ENCODE data around the gene KLK1. TPM values are rescaled to one million over a fixed set of nuclear protein-coding genes. Genes with fewer than 3 reads are reported as not detected.

Gene KLK1
- total and polyA plus RNA-seq, 10 of the 15 experiments (the other 5 are each of a cell fraction or from before 2014, with no cell fraction given) = 3.4 to 27.5 (median 20.2) TPM

- H3K27me3 ChIP-seq (replicated peaks in 1 of 2; ENCODE audit: control insufficient read depth in 2 of 2, insufficient read depth in 2 of 2, low read length in 1 of 2) = no peaks in the 10 kb centered on the region; a peak in 2 of 4 replicates
- intact Hi-C loops (cut with micrococcal nuclease; ENCODE audit: unreplicated experiment) = no loop called here
- POLR2A ChIA-PET = no interaction called here
- no peak overlapping the region for H3K27ac ChIP-seq (ENCODE audit: control insufficient read depth, insufficient read depth)
- SMC1A ChIA-PET (ENCODE audit: uncharacterized antibody, unreplicated experiment) = interaction anchor here (0.9 kb wide), 1 partner anchor 61 kb away, joined by 3 read pairs; no protein-coding TSS in a partner anchor
- ATAC-seq (no peak), DNase-seq (ENCODE audit: low read depth, low spot score) (no peak), FAIRE-seq (no peak)
- in situ Hi-C loops (cut with MboI) = no loop called here
- no peak overlapping the region for H3K9ac ChIP-seq (ENCODE audit: control insufficient read depth, insufficient read depth, low read length)
- no peaks in the 10 kb centered on the region for H3K36me3 ChIP-seq (ENCODE audit: control insufficient read depth in 2 of 2, insufficient read depth in 2 of 2, low read length in 1 of 2)
- 35% methylated on average over 5 of the region's 5 CpGs for WGBS (ENCODE audit: insufficient coverage, insufficient replicate concordance, low lambda C conversion rate, missing lambda C conversion rate)
- CTCF ChIA-PET = no interaction called here
- no peaks in the 10 kb centered on the region for H4K20me1 ChIP-seq (ENCODE audit: control insufficient read depth, insufficient read depth)
- BruUV-seq (replicated peaks) = no TSS peak
- peaks cover 3% of the 10 kb centered on the region; the same call in 1 of the 3 replicates for H3K9me3 ChIP-seq (replicated peaks; ENCODE audit: control insufficient read depth, insufficient read depth, low read length)
- RAD21 ChIA-PET (ENCODE audit: unreplicated experiment) = no interaction called here
- H3K4me3 ChIP-seq = no peak overlapping the region
- no peak overlapping the region for H3K4me2 ChIP-seq (ENCODE audit: control insufficient read depth, insufficient read depth)
- TF ChIP-seq NFXL1 (IDR thresholded peaks at IDR 0.05; ENCODE audit: borderline replicate concordance) (no peak), FOS (IDR thresholded peaks at IDR 0.05; ENCODE audit: borderline replicate concordance, extremely low read depth, insufficient read length) (no peak), POLR2AphosphoS5 (IDR thresholded peaks at IDR 0.05; ENCODE audit: low read length) (no peak), ZZZ3 (IDR thresholded peaks at IDR 0.05; ENCODE audit: control insufficient read depth, insufficient read length, low read depth) (no peak), BRCA1 (IDR thresholded peaks at IDR 0.05; ENCODE audit: low read depth, low read length) (no peak), CREB1 (IDR thresholded peaks at IDR 0.05; ENCODE audit: low read depth) (no peak), ZNF622 (IDR thresholded peaks at IDR 0.05) (no peak), SMAD5 (IDR thresholded peaks at IDR 0.05; ENCODE audit: low read depth) (no peak), CEBPZ (IDR thresholded peaks at IDR 0.05; ENCODE audit: low read depth, low read length) (no peak)
- H3K4me1 ChIP-seq (ENCODE audit: control insufficient read depth, insufficient read depth, low read length) = 0 out of 2 replicates have a peak, but pooled peaks cover 3% of the 10 kb centered on the region
- H3K79me2 ChIP-seq (ENCODE audit: control insufficient read depth, insufficient read depth, low read length) = no peaks in the 10 kb centered on the region
- no peak overlapping the region for H2AFZ ChIP-seq (ENCODE audit: control insufficient read depth, low read depth, low read length)
Measured at GRCh38 chr19:50861010-50861409, 37.4 kb upstream of the KLK1 start.
